K562 (cell line): Measurements from ENCODE around the gene MATN1. TPM values are rescaled to one million over a fixed set of nuclear protein-coding genes. Genes with fewer than 3 reads are reported as not detected.

Source experiments
- CAMTA2 ChIP-seq: fragments of 250-450 bp; sonication (Bioruptor Pico); conservative IDR thresholded peaks from 2 replicates; pipeline ENCODE4 v1.5.1; 2022
- FOXP1 ChIP-seq: sonication (generic); formaldehyde crosslinking; IDR thresholded peaks from 2 replicates; pipeline ENCODE4 v1.8.0; 2022; ENCODE audit warnings: mild to moderate bottlenecking, missing genetic modification reagents
- L3MBTL2 ChIP-seq: fragments of 450-650 bp; IDR thresholded peaks from 2 replicates; pipeline ENCODE4 v1.6.1; 2016; ENCODE audit warnings: mild to moderate bottlenecking, moderate library complexity
- LCOR ChIP-seq: sonication (generic); formaldehyde crosslinking; IDR thresholded peaks from 2 replicates; pipeline ENCODE4 v1.8.0; 2022; ENCODE audit warnings: mild to moderate bottlenecking, missing genetic modification reagents
- PKNOX1 ChIP-seq: fragments of 450-650 bp; IDR thresholded peaks from 2 replicates; pipeline ENCODE4 v1.6.1; 2016
- TFE3 ChIP-seq: fragments of 450-650 bp; formaldehyde crosslinking; IDR thresholded peaks from 2 replicates; pipeline ENCODE4 v1.4.0; 2020; ENCODE audit warnings: mild to moderate bottlenecking, mixed read lengths
- ZBTB9 ChIP-seq: fragments of 450-650 bp; formaldehyde crosslinking; IDR thresholded peaks from 2 replicates; pipeline ENCODE4 v1.4.0; 2020; ENCODE audit warnings: mild to moderate bottlenecking, moderate library complexity
- polyA plus RNA-seq, 8 experiments: library from polyadenylated mRNA; depleted of rRNA in 4 of 8; stranded (reverse) in 5 of 8; unstranded in 3 of 8; fragments of >200 nt; fragmentation: Nextera tagmentation in 2 of 8; fragmentation: Illumina TruSeq in 1 of 8; extraction: Ambion mirVana in 2 of 8; extraction: Trizol in 1 of 8; gene quantifications; 2 replicates each; pipeline versions ENCODE4 v1.2.1 to v1.2.3, GENCODE V29; 2011 to 2014; ENCODE audit warnings: inconsistent platforms in 1 of 8, missing spikeins in 1 of 8
- total RNA-seq, 7 experiments: library from RNA; depleted of rRNA in 6 of 7; stranded (reverse); fragments of >200 nt in 6 of 7; fragmentation: Illumina TruSeq in 2 of 7; extraction: Trizol in 2 of 7; gene quantifications; 2 replicates each; pipeline versions ENCODE4 v1.2.1 to v1.2.3, GENCODE V29; 2011 to 2021; ENCODE audit warnings: low replicate concordance in 1 of 7

MATN1 gene
- total and polyA plus RNA-seq, 9 of the 15 experiments (the other 6 are each of a cell fraction or from before 2014, with no cell fraction given) = 0.10 to 2.3 (median 1.2) TPM

DNA sequence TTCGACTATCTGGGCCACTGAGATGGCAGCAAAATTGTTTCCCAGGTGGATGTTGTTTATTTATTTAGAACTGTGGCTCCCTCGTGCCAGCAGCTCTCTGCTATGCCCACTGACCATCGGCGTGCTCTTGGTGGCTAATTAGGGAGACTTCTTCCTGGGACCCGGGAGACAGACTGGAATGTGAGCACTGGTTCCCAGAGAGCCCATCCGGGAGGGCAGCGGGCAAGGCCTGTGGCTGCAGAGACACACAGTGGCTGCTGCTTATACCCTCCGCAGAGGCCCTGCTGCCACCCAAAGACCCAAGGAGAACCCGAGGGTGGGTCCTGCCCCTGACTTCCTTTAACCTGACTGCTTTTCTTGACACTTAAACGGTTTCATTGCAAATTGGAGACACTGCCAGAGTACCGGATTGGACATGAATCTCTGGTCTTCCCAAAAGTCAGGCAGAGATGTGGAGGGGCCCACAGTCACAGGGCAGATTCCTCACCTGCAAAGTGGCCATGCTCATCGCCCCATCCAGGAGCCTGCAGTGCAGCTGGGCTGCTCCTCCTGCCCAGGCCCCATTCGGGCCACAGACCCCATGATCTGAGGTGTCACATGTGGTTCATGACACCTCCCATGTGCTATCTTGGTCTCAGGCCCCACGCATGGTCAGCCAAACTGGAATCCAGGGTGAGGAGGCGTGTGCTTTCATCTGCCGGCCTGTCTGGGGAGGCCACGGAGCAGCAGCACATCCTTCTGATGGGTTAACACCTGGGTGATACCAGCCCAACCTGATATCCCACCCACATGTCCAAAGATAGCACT lies 5.7 kb upstream of the MATN1 start (continued):
- 0 out of 2 replicates have a peak, but pooled peaks have one; percentile 74 for TF ChIP-seq ZBTB9 (CRISPR knock-in tag)
- TF ChIP-seq TFE3 (CRISPR knock-in tag) = peak; percentile 9; the same call in 1 of the 2 replicates
- 0 out of 2 replicates have a peak, but pooled peaks have one; percentile 7 for TF ChIP-seq FOXP1
- TF ChIP-seq L3MBTL2 = peak; percentile 76
- TF ChIP-seq PKNOX1 = no peak
- peak; percentile 94 for TF ChIP-seq CAMTA2 (CRISPR knock-in tag)
- no peak for TF ChIP-seq LCOR (CRISPR knock-in tag)
